GM19193 (cell line): ENCODE data around the gene CXCL6.

Source experiments
- POLR2A ChIP-seq: IDR thresholded peaks from 4 replicates; pipeline ENCODE4 v1.6.1; 2011; ENCODE audit not compliant: insufficient read depth, insufficient read length; ENCODE audit errors: extremely low read depth

CXCL6 gene

DNA sequence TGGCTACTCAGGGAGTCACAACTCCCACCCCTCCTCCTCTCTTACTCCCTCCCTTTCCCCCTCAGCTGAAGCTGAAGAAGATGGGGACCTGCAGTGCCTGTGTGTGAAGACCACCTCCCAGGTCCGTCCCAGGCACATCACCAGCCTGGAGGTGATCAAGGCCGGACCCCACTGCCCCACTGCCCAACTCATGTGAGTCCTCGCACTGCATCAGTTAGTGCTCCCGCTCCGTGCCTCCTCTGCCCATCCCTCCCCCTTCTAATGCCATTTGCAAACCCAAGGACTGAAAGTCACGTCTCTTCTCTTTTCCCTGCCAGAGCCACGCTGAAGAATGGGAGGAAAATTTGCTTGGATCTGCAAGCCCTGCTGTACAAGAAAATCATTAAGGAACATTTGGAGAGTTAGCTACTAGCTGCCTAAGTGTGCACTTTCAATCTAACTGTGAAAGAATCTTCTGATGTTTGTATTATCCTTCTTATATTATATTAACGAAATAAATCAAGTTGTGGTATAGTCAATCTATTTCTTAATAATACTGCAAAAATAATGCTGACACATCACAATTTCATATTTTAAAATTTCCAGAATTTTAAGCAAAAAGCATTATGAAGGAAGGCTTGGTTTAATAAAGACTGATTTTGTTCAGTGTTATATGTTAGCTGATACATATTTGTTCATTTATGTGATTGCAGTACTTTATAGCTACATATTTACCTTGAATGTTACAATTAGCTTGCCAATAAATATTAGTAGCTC is 17.4 kb downstream of the CXCL6 start:
- no peak for TF ChIP-seq POLR2A

DNA sequence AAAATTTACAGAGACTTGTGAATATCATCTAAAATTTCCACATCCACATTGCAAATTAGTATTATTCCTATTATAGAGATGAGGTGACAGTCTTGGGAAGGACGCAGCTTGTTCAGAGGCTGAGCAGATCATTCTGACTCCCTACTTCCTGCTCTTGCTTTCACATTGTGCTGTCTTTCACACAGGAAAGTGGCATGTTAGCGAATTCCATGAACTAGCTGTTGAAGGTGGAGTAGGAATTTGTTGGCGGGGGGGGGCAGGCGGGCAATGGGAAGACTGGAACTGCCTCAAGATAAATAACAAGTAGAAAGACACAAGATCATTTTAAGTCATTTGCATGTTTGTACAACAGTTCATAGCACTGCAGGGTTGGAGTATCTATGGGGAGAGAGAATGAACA is 18.9 kb downstream of the CXCL6 start:
- TF ChIP-seq POLR2A, result no peak

DNA sequence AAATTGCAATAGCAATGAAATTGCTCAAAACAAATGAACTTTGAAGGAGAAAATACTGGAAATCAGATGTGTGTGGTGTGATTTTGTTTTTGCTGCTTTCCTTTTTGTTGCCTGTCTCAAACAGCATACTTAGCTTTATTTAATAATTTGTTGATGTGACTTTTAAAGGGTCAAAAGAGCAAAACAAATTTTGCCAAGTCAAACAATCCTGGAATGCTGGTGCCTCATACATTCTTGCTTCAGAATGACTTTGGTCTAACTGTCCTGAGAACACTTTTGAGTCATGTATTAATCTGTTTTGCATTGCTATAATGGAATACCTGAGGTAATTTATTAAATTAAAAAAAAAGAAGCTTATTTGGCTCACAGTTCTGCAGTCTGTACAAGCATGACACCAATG is 20.0 kb downstream of the CXCL6 start:
- TF ChIP-seq POLR2A, result no peak

DNA sequence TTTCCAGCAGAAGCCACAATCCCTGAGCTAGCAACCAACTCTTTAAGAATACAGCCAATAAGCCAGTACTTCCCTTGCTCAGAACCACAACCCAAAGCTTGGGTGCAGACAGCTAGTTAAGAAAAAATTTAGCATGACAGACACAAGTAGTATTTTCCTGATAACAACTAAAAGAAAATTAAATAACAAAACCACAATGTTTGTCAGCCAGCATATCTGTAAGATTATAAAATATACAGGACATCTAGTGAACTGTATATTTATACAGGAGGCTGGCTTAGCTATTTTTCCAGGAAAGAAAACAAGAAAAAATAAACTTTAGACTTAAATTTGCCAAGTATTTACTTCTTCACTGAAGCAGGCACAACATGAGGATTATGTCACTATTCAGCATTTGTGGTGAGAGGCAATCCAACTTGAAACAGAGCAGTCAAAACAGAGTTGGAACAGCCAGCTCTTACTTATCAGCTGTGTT is 23.2 kb downstream of the CXCL6 start:
- no peak for TF ChIP-seq POLR2A

DNA sequence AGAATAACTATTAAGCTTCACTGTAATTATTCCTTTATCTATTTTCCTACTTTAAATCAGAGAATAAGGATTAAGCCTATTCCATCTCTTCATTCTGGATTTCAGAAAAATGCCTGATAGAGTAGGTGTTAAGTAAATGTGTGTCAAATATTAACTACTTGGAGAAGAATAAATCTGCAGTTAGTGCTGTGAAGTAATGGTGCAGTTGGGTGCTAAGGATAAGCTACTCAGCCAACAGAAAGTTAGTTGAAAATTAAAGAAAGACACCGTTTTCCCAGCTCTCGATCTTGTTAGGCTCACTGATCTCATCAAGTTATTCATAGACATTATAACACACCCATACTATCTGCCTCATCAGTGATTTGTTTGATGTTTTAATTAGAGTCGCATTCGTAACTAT is 23.7 kb downstream of the CXCL6 start:
- no peak for TF ChIP-seq POLR2A

DNA sequence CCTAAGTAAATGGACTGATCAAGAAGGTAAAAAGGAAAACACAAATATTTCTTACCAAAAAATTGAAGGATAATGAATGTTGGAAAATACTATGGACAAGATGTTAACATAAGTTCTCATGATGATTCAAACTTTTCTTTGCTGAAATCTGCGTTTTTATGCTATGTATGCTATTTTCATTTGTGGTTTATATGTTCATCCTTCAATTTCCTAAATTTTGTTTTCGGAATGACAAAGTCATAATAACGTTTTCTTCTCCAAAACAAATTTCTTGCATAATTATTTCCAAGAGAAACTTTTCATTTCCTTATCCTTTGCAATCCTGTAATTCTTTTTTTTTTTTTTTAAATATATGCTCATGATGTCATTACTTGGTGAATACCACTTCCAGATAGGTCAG is 24.4 kb downstream of the CXCL6 start:
- no peak for TF ChIP-seq POLR2A

DNA sequence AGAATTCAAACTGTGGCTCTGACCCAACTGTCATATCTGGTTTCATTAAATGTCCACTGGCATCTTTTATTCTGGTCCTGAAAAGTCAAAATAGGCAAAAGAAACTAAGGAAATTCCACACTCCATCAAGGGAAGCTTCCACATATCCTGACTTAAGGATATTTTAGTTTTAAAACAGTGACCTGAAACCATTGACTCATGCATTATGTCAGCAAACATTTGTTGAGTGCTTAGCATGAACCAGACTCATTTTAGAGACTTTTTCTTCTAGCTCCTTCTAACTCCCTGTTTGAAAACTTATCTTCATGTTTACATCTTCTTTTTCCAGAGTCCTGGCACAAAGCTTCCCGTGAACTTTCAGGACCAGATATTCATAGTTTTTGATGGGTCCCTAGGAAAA is 25.8 kb downstream of the CXCL6 start:
- no peak for TF ChIP-seq POLR2A

DNA sequence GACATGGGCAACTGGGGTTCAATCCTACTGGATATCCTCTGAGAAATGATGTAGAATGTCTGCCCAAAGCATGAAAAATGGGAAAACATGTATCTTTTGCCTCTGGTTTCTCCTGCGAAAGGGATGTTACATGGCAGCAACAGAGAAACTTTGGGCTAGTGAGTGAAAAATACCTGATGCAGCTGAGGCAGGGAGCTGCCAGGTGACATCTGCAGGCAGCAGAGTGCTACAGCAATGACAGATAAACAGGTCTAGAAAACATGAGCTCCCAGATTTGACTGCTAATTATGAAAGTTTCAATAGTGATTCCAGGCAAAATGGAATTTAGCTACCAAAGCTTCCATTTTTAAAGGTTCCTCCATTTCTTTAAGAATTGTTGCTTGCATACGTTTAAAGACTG is 27.9 kb downstream of the CXCL6 start:
- TF ChIP-seq POLR2A, result no peak

DNA sequence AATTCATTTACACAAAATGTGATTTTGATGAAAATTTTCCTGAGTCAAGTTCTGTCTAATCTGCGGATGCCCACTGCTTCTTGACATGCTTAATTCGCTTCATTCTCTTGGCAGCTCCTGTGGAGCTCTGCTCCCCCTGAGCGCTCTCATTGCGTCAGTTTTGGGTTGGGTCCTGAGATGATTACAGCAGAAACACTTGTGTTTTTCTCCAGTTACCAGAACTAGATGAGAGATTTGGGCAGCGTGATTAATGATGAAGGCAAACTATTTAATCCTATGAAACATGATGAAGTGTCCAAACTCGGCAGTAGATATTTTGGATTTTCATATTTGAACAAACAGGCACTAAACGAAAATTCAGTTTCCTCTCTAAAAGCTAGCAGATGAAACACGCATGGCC is 28.5 kb downstream of the CXCL6 start:
- TF ChIP-seq POLR2A, result no peak

DNA sequence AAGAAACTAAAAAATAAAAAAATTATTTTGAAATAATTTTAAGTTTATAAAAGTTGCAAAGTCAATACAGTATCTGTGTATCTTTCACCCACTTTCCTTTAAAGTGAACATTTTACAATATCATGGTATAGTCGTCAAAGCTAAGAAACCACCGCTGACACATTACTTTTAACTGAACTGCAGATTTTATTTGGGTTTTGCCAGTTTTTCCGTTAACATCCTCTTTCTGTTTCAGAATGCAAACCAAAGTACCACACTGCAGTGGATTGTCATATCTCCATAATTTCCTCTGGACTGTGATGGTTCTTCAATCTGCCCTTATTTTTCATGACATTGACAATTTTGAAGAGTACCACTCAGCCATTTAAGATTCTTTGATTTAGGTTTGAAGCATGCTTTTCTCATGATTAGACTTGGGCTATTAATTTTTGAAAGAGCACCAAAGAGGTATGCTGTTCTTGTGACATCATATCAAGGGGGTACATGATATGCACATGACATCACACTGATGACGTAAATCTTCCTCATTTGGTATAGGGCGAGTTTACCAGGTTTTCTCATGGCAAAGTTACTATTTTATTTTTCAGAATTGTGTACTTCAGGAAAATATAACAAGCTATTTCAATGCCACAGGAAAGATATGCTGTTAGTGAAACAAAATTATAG is 29.1 kb downstream of the CXCL6 start:
- TF ChIP-seq POLR2A, result no peak

DNA sequence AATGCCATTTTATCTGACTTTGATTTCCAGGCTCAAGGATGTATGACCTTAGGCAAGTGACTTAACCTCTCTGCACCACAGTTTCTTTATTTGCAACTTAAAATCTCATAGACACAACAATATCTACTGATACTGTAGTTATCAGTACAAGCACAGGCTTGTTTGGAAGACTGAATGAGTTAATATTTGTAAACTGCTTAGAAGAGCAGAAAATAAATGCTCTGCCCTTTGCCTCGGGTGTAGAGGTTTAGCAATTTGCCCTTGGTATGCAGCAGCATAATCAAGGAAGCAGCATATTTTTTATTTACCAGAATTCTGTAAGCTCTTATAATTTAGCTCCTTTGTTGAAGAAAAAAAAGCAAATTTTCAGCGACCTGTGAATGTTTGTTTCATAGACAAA is 29.8 kb downstream of the CXCL6 start:
- TF ChIP-seq POLR2A, result no peak

DNA sequence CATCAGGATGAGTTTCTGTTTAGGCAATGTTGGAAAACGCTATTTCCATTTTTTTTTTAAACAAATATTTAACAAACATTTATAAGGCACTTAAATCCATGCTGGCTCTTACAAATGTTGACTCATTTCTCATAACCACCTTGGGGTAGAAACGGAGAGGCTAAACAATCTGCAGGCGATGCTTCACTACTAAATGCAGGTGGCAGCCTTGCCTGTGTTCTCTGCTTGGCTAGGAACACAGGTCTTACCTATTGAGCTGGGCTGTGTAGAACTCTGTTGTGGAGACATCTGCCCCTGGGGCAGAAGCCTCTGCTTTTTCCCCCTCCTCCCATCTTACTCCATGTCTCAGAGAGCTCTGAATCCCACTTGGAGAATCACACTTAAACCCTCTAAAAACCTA is 31.3 kb downstream of the CXCL6 start:
- no peak for TF ChIP-seq POLR2A

DNA sequence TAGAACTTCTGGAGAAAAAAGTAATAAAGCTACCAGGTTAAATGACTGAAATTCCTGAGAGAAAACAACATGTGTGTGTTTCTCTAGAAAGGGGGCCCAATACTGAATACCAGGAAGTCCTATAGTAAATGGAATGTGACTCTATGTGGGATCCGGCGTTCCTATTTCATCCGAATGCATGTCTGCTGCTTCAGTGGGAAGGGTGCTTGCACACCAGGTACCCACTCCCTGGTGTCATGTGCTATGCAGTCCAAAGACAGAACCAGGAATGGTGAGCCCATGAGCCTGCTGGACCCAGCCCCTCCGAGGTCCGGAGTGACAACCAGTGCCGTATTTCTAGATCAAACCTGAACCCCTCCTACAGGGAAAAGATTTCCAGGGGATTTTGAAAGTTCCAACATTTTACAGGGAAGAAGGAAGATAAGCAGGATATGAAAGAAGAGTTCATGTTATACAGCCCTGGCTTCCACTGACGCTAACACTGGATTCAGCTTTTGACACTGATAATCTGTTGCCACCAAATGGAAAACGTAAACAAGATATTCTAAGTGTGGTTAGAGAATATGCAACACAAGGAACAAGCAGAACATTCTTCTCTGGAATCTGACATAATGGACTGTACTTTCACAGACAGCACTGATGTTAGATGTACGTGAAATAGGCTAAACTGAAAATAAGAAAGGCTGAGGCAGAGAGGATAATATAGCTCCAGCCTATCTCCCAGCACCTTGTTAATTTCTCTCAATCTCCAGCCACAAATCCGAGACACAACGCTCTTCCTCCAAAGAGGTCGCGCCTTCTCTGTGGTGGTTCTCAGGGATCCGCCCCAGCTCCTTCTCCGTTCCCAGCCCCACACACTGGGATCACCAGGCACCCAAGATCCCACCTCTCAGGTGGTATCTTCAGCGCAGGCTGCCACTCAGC is 32.0 kb downstream of the CXCL6 start:
- TF ChIP-seq POLR2A, result no peak

DNA sequence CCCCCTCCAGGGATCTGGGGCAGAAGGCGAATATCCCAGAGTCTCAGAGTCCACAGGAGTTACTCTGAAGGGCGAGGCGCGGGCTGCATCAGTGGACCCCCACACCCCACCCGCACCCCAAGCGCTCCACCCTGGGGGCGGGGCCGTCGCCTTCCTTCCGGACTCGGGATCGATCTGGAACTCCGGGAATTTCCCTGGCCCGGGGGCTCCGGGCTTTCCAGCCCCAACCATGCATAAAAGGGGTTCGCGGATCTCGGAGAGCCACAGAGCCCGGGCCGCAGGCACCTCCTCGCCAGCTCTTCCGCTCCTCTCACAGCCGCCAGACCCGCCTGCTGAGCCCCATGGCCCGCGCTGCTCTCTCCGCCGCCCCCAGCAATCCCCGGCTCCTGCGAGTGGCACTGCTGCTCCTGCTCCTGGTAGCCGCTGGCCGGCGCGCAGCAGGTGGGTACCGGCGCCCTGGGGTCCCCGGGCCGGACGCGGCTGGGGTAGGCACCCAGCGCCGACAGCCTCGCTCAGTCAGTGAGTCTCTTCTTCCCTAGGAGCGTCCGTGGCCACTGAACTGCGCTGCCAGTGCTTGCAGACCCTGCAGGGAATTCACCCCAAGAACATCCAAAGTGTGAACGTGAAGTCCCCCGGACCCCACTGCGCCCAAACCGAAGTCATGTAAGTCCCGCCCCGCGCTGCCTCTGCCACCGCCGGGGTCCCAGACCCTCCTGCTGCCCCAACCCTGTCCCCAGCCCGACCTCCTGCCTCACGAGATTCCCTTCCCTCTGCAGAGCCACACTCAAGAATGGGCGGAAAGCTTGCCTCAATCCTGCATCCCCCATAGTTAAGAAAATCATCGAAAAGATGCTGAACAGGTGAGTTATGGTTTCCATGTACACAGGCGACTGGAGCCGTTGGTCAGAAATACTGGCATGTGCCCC is 32.9 kb downstream of the CXCL6 start, which contains the start of gene CXCL1:
Gene CXCL1, plus strand, starts transcription at position 264 of the 926 bp plus-strand sequence. Its CDS starts 78 bp downstream, at position 342.
- TF ChIP-seq POLR2A, result no peak
